Body of pancreas (tissue), 4 donors: Measurements from ENCODE around the gene CDC25C. TPM values are rescaled to one million over a fixed set of nuclear protein-coding genes. Genes with fewer than 3 reads are reported as not detected.

Source experiments
- ATAC-seq: fragments of 150-250 bp; one replicate; pipeline ENCODE4 v1.9.1; 2016
- DNase-seq, 4 donors: peaks; one replicate each; pipeline ENCODE4 v3.0.0-alpha.2; 2019
- H3K27ac ChIP-seq, 4 donors: fragments of 200-600 bp; sonication (generic); 1 replicate in 3 of 4; 2 replicates in 1 of 4; pipeline versions ENCODE4 v1.5.1 to v1.6.1; 2016 to 2019; ENCODE audit warnings: mild to moderate bottlenecking in 1 of 4, mixed read lengths in 1 of 4, moderate library complexity in 1 of 4
- H3K27me3 ChIP-seq, 2 donors: fragments of 200-600 bp; sonication (generic); one replicate each; pipeline ENCODE4 v1.6.0; 2016; ENCODE audit warnings: mild to moderate bottlenecking in 1 of 2
- H3K36me3 ChIP-seq, 2 donors: fragments of 200-600 bp; sonication (generic); replicated peaks in 1 of 2; 2 replicates each; pipeline ENCODE4 v1.5.1; 2016; ENCODE audit warnings: low read depth in 2 of 2; ENCODE audit not compliant: insufficient read depth in 1 of 2
- H3K4me1 ChIP-seq: fragments of 200-600 bp; sonication (generic); one replicate; pipeline ENCODE4 v1.6.0; 2016
- H3K4me3 ChIP-seq, 2 donors: fragments of 200-600 bp; sonication (generic); 1 replicate in 1 of 2; 2 replicates in 1 of 2; pipeline ENCODE4 v1.5.1; 2016 to 2019
- H3K9me3 ChIP-seq, 3 donors: fragments of 200-600 bp; sonication (generic); 1 replicate in 2 of 3; 2 replicates in 1 of 3; pipeline ENCODE4 v1.5.1; 2016
- CTCF ChIP-seq, 7 experiments: fragments of 450-650 bp in 4 of 7; fragments of 200-600 bp in 3 of 7; sonication (generic) in 3 of 7; IDR thresholded peaks; one replicate each; pipeline ENCODE4 v1.5.1; 2016 to 2019; ENCODE audit warnings: antibody characterized with exemption in 7 of 7
- POLR2A ChIP-seq, 3 donors: fragments of 450-650 bp; IDR thresholded peaks; one replicate each; pipeline ENCODE4 v1.6.1; 2016; ENCODE audit warnings: antibody characterized with exemption in 3 of 3, mild to moderate bottlenecking in 2 of 3
- WGBS, 2 donors: methylation state at CpG; one replicate each; pipeline ENCODE4 v1.1.5; 2017; 5-methylcytosine and 5-hydroxymethylcytosine counted together
- intact Hi-C: fragments of 100-400 bp; cut with DNase I; formaldehyde crosslinking; loops from one replicate; pipeline ENCODE4 v1.15.1; 2023
- total RNA-seq, 2 donors: library from RNA; depleted of rRNA; stranded (reverse); fragments of >200 nt; gene quantifications; one replicate each; pipeline ENCODE4 v1.1.0, GENCODE V29; 2016

CDC25C gene
- total RNA-seq: not detected

DNA sequence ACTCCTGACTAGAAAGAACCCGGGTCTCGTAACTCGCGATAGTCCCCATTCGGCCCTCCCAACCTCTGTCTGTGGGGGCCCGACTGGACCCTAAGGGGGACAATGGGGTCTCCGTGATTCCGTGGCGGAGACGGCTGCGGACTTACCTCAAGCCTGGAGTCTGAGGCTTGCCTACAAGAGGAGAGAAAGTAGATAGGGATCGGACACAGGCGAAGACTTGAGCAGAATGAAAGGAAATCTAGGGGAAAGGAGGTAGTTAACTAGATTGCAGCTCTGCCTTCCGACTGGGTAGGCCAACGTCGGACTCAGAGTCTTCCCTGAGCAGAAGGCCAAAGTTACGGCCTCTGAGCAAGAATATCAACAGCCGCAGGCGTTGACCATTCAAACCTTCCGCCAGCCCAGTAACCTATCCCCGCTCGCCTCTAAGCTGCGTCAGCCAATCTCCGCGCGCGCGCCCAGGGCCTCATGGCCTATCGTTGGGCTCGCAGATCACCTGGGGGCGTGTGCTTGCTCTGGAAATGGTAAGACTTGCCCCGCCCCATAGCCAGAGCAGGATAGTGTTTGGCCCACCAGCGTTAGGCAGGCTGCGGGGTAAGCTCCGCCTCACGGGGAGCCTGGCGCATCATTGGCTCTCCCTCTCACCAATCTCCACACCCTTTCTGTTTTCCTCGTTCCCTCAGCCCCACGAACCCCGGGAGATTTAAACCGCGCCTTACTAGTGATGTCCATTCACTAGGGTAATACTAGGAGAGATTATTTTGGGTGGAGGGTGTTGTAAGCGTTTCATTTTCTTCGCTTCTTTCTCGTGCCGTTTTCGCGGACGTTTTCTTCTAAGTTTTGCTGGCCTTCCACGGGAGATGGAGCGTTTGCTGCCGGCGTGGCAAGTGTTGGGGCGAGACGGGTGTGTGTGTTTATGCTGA is at the start of gene CDC25C:
TSS of gene CDC25C (minus strand) at position 356 of the 920 bp plus-strand sequence. CDS start 624 bp downstream, outside the sequence.
- ATAC-seq (peak; percentile 100), DNase-seq (peak; percentile 97 to 99 (median 98))
- H3K27me3 ChIP-seq: no peaks in the 10 kb centered on the region
- peak within 1 kb of the TSS in 1 of 4 donors; percentile 7 for H3K27ac ChIP-seq
- H3K9me3 ChIP-seq: no peaks in the 10 kb centered on the region
- WGBS, 2 donors: 0 to 2% methylated on average over 43 to 55 of the region's 55 CpGs
- intact Hi-C loops: no loop called here
- no peaks in the 10 kb centered on the region for H3K36me3 ChIP-seq
- H3K4me3 ChIP-seq: peak within 1 kb of the TSS in 1 of 2 donors; percentile 24
- H3K4me1 ChIP-seq: peaks cover 7% of the 10 kb centered on the region
- no peak for TF ChIP-seq POLR2A (IDR thresholded peaks at IDR 0.05)
- TF ChIP-seq CTCF (IDR thresholded peaks at IDR 0.05): no peak

GRCh38 chr5:138372653-138373052 is 41.0 kb upstream of the CDC25C start:
- WGBS, 2 donors: 70 to 71% methylated on average over 5 of the region's 5 CpGs
- H3K4me3 ChIP-seq: no peak overlapping the region
- no peak overlapping the region for H3K27ac ChIP-seq
- H3K36me3 ChIP-seq: peaks cover 0 to 12% of the 10 kb centered on the region in 2 donors
- DNase-seq (no peak), ATAC-seq (no peak)
- H3K27me3 ChIP-seq: no peaks in the 10 kb centered on the region
- intact Hi-C loops: no loop called here
- TF ChIP-seq CTCF (IDR thresholded peaks at IDR 0.05): no peak
- no peak for TF ChIP-seq POLR2A (IDR thresholded peaks at IDR 0.05)
- H3K4me1 ChIP-seq: peaks cover 7% of the 10 kb centered on the region
- no peaks in the 10 kb centered on the region for H3K9me3 ChIP-seq

DNA sequence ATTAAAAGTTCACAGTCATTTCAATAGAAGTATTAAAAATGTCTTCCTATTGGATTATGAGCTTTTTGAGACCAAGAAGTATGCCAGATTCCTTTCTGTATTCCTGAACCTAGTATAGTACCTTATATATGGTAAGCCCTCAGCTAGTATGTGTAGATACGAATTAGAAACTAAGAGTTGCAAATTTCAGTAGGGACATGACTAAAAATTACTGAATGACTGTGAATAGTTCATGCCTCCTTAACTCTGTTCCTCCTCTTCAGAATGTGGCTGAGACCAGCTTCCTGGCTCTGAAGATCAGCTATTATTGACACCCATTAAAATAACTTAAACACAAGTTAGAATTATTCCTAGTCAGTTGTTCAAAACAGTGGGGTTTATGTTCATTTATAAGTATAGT is 40.6 kb upstream of the CDC25C start:
- WGBS, 2 donors: 62 to 73% methylated on average over 1 of the region's 1 CpG
- no peaks in the 10 kb centered on the region for H3K9me3 ChIP-seq
- H3K27me3 ChIP-seq: no peaks in the 10 kb centered on the region
- intact Hi-C loops: no loop called here
- no peak overlapping the region for H3K4me3 ChIP-seq
- TF ChIP-seq CTCF (IDR thresholded peaks at IDR 0.05) (no peak), POLR2A (IDR thresholded peaks at IDR 0.05) (no peak)
- peaks cover 7% of the 10 kb centered on the region for H3K4me1 ChIP-seq
- no peak for DNase-seq
- H3K27ac ChIP-seq: no peak overlapping the region
- no peak for ATAC-seq
- peaks cover 0 to 12% of the 10 kb centered on the region in 2 donors for H3K36me3 ChIP-seq

DNA sequence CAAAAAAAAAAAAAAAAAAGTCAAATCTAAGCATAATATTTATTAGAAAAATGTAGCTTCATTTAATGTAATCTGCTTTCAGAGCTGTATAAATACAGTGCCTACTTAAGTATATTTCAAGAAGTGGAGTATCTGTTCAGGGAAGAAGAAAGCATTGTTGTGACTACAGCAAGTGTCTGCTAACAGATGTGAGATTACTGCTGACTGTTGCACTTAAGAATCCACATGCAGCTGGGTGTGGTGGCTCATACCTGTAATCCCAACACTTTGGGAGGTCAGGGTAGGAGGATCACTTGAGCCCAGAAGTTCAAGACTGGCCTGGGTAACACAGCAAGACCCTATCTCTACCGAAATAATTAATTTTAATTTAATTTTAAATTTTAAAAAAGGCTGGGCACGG is 39.9 kb upstream of the CDC25C start:
- no peaks in the 10 kb centered on the region for H3K27me3 ChIP-seq
- no peak overlapping the region for H3K27ac ChIP-seq
- intact Hi-C loops: no loop called here
- 88 to 100% methylated on average over 2 of the region's 2 CpGs for WGBS, 2 donors
- H3K36me3 ChIP-seq: peaks cover 0 to 12% of the 10 kb centered on the region in 2 donors
- ATAC-seq (no peak), DNase-seq (no peak)
- H3K9me3 ChIP-seq: no peaks in the 10 kb centered on the region
- H3K4me1 ChIP-seq: peaks cover 15% of the 10 kb centered on the region
- H3K4me3 ChIP-seq: no peak overlapping the region
- TF ChIP-seq POLR2A (IDR thresholded peaks at IDR 0.05): no peak
- no peak for TF ChIP-seq CTCF (IDR thresholded peaks at IDR 0.05)
